ENCODE results near the gene CCNI. TPM values are rescaled to one million over a fixed set of nuclear protein-coding genes. Genes with fewer than 3 reads are reported as not detected.
A peak's percentile ranks its signal among the peaks of the same experiment; 100 is the strongest.
"Not testable (repeated sequence)": the region's sequence is repeated elsewhere in the genome, so short reads cannot be mapped to it uniquely, and the experiment has no call there.

The CCNI gene
- total RNA-seq: 157 TPM

DNA sequence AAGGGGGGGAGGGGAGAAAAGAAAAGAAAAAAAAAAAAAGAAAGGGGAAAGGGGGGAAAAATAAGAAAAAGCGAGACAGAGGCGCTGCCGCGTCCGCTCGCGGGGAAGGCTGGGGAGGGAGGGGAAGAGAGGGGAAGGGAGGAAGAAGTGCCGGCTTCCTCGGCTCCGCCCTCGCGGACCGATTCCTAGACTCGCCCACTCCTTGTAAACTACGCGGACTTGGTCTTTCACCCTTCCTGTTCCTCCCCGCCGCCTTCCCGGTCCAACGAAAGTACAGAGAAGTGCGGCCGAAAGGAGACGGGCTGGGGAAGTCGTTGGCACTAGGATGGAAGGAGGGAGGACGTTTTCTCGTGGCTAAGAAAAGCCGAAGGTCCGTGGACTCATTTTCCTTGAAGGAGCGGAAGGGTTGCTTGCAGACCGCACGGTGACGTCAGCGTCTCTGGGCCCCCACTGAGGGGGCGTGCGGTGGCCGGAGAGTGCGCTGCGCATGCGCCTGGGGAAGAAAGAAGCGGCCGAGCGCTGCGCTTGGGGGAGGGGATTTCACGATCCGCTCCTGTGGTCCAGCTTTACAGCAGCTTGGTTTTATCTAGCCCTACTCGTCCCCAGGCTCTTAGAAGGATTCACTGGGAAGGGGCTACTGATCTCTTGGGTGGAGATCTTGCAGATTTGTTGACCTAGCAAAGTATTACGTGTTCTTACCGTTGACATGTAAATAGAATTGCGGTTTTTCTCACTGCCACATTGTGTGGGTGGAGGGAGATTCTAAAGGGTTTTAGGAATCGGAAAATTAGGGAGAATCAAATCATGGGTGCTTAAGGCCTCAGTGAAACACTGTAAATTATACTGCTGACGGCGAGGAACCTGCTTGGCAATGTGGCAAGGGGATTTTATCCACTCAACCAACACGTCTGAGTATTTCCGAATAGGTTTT is at the start of gene CCNI:
CCNI (minus strand) TSS at position 121 of the 931 bp plus-strand sequence. CDS start 9,627 bp downstream, outside the sequence.
- DNase-seq: peak; percentile 98

DNA sequence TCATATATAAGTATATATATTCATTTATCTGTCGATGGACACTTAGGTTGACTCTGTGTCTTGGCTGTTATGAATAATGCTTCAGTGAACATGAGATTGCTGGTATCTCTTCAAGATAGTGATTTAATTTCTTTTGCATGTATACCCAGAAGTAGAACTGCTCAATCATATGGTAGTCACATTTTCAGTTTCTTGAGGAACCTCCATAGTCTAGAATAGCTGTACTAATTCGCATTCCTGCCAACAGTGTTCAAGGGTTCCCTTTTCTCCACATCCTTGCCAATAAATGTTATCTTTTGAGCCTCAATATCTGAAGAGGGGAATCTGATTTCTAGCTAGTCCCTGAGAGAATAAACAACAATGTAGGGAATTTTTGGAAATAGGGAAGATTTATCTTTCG is 48.8 kb upstream of the CCNI start:
- DNase-seq: no peak

GRCh38 chr4:77123411-77123810 is 47.6 kb upstream of the CCNI start:
- no peak for DNase-seq

DNA sequence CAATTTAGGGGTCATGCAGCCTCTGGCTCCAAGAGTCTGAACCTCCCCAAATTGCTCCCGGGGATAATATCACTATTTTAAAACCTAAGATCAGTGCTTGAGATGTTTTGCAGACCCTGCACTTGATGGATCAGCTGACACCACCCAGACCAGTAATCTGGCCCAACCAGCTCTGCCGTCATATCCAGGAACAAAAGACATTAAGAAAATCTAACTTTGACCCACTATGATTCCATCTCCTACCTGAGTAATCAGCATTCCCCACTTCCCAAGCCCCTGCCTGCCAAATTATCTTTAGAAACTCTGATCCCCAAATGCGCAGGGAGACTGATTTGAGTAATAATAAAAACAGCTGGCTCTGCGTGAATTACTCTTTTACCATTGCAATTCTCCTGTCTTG is 46.9 kb upstream of the CCNI start:
- DNase-seq: no peak

DNA sequence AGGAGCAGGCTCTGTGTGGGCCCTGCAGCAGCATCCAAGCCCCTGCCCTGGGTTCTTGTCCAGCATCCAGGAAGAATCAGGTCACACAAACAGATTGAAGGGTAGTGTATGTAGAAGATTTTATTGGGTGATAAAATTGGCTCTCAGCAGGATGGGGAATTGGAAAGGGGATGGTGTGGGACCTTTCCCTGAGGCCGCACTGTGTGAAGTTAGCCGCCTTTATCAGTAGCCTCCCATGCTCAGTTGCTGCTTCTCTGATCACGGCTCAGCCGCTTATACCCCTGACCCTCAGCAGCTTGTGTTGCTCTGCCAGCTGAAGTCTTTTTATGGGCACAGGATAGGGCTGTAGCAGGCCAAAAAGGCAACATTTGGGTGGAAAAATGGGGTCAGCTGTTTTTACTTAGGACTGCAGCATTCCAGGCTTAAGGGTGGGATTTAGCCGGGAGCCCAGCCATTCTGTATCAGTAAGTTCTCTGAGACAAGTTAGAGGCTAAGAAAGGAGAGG is 46.0 kb upstream of the CCNI start:
- peak; percentile 76 for DNase-seq

DNA sequence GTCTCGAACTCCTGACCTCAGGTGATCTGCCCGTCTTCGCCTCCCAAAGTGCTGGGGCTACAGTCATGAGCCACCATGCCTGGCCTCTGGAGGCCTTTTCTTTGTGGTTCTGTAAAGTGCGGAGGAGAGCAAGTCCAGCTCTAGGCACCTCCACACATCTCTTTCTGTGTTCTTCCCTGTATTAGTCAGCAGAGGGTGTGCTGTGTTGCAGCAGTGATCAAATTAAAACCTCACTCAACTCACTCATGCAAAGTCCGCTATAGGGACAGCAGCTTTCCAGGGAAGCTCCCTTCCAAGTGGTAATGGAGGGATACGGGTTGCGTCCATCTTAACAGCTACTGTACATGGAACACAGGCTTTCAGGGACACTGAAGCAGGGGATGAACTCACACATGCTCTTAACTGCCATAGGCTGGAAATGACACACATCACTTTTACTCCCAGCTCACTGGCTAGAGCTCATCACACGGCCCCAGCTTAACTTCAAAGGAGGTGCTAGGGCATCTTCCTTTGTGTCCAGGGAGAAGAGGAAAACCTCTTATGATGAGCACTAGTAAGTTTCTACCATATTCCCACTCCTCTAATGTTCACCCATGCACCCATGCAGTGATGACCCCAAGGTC is 45.2 kb upstream of the CCNI start:
- peak; percentile 28 for DNase-seq

GRCh38 chr4:77117721-77118120 is 41.9 kb upstream of the CCNI start:
- DNase-seq: no peak

DNA sequence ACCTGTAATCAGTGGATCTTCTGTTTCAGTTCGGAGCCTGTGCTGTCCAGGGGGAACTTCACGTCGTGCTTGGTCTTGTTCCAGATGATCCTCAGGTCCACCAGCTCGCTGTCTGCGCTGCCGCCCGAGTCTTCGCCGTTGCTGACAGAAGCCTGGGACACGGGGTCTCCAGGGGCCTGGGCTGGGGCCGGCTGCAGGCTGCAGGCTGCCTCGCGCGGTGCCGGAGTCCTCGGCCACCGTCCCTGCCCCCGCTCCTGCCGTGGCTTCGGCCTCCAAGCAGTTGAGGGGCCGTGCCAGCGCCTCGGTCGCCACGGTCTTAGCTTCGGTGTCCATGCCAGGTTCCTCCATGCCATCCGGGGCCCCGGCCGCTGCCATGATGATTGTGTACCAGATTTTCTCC is 37.3 kb upstream of the CCNI start:
- DNase-seq: no peak

DNA sequence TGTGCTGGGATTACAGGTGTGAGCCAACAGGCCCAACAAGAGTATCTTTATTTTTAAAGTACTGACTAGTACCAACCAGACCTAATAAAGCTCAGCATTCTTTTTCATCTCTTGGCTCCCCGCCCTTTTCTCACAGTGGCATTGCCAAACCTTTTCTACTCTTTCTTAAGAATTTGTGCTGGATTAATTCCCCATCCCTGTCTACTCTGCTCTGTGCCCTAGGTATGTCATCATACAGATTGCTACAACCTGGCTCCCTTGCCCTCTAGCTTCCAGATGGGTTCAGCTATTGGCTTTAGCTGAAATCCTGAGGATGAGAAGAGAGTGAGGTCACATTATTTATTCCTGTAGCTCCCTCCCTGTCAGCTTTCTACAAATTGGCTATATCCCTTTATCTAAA is 34.9 kb upstream of the CCNI start:
- DNase-seq: no peak

DNA sequence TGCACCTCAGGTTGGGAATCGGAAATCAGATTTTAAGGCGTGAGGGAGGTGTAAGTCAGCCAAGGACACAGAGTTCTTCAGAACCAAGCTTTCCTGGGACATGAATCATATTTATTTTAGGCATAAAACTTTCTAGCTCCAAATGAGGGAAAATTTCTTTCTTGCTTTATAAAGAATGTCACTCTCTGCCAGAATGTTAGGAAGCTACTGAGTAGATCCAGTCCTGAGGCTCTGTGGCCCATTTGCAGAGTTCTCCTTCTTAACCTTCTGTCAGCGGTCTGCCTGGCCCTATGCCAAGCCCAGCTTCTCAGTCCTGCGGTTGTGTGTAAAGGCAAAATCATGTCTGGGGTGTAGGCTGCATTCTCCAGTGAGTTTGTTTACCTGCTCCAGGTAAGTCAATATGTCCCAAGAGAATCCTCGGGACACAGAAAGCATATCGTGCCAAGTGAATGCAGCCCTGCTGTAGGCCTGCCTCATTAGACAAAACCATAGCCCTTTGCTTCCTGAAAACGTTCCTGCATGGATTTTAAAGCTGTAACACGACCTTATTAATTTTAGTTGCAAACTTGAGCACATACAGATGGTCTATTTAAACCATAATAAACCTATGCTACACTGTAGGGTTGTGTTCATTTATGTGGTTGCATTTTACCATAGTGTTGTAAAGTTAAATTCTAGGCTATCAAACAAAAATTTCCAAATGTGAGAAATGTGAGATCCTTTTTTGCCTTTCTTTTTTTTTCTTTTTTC is 29.2 kb upstream of the CCNI start:
- DNase-seq: no peak

GRCh38 chr4:77104388-77104787 is 28.6 kb upstream of the CCNI start:
- no peak for DNase-seq

DNA sequence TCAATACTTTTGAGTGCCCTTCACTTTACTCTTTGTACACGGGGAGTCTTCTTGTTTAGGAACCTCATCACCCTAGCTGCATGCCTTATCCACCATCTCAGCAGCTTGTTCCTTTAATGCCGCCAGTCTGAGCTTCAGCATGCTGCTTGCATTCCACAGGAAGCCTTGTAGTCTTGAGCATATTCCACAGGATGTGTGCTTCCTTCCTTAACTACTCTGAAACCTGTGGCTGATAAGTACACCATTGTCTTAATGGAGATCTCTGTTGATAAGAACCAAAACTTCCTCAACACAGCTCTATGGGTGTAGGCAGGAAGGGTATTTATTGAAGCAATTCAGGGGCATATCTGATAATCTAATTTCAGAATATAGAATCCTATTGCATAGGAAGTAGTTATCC is 24.4 kb upstream of the CCNI start:
- DNase-seq: no peak

DNA sequence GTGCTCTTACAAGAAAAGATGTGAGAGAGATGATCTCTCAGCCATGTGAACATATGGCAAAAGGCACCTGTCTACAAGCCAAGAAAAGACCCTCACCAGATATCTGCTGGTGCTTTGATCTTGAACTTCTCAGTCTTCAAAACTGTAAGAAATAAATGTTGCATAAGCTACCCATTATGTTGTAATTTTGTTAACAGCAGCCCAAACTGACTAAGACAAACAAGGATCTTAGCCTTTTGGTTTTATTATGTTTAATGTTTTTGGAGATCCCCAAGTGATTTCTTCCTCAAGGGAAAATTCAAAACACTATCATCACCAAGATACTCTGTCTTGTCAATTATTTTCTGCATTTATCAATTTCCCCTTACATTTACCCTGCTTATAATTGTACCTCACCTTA is 21.8 kb upstream of the CCNI start:
- no peak for DNase-seq

- peak; percentile 34 for DNase-seq
These were observed 19.5 kb upstream of the CCNI start for GRCh38 chr4:77095101-77095821.

DNA sequence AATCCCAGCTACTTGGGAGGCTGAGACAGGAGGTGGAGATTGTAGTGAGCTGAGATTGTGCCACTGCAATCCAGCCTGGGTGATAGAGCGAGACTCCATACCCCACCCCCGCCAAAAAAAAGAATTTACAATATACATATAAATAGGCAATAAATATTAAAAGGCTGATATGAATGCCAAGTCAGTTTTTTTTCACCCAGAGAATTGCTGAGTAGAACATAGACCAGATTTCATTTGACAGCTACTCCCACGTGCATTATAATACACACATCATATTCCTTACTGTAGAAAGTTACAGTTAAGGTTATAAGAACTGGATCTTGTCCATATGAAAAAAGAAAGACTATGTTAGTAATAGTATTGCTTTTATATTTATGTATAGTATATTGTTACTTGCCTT is 18.7 kb upstream of the CCNI start:
- no peak for DNase-seq

GRCh38 chr4:77093401-77093800 is 17.6 kb upstream of the CCNI start:
- DNase-seq: no peak

DNA sequence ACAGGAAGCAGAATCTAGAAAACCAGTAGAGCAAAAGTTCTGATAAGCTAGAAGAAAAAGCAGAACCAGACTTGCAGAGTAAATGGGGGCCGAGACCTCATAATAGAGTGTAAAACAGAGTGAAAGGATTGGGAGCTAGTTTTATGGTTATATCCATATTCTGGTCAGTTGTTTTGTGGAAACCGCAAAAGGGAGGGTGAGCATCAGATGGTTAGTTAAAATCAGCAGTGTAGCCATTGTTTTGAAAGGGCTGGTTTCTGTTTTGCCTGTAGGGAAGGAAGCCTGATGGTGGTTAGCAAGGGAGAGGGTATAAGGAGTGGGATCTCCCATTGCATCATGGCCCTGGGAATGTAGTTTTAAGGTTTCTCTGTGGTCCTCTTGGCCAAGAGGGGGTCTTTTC is 17.2 kb upstream of the CCNI start:
- DNase-seq: no peak

DNA sequence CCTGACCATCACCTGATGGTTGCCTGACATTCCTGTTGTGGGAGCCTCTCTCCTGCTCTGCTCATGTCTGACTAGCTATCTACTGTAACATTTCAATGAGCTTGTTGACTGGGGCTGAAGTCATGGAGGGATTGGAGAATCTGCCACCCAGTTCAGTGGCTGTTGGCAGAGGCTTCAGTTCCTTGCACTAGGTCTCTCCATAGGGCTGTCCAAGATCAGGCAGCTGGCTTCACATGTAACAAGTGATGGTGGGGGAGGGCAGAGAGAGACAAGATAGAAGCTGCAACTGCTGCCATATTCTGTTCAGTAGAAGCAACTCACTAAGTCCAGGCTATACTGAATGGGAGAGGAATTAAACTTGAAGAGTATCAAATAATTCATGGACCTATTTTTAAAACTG is 14.1 kb upstream of the CCNI start:
- no peak for DNase-seq

DNA sequence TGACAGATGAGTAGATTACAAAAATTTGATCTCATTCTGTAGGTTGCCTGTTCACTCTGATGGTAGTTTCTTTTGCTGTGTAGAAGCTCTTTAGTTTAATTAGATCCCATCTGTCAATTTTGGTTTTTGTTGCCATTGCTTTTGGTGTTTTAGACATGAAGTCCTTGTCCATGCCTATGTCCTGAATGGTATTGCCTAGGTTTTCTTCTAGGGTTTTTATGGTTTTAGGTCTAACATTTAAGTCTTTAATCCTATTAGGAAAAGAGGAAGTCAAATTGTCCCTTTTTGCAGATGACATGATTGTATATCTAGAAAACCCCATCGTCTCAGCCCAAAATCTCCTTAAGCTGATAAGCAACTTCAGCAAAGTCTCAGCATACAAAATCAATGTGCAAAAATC is 11.2 kb upstream of the CCNI start:
- not testable (repeated sequence) for DNase-seq

DNA sequence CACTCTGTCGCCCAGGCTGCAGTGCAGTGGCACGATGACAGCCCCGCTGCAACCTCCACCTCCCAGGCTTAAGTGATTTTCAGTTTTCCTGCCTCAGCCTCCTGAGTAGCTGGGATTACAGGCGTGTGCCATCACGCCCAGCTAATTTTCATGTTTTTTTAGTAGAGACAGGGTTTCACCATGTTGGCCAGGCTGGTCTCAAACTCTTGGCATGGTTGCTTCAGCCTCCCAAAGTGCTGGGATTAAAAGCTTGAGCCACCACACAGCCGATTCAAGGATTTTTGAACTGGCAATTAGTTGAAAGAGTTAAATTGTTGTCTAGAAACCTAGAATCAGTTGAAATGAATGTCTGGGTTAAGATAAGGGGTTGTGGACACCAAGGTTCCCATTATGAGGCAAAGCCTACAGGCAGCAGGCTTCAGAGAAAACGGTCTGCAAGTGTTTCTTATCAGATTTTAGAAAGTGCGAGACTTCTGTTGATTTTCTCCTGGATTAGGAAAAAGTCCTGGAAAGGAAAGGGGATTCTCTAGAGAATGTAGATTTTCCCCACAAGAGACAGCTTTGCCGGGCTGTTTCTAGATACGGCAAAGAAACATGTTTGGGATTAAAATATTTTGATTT is 8.3 kb upstream of the CCNI start:
- DNase-seq: no peak

- DNase-seq: no peak
These were observed 7.3 kb upstream of the CCNI start for GRCh38 chr4:77082886-77083608.
